GM19324 (cell line): Measurements from ENCODE around the gene PDE6C.

Source experiments
- ATAC-seq: cut with Tn5 transposase; IDR thresholded peaks from one replicate; pipeline ENCODE4 v1.9.1; 2021; ENCODE audit warnings: mild to moderate bottlenecking, moderate library complexity; ENCODE audit not compliant: unreplicated experiment, low FRiP score

Gene PDE6C

GRCh38 chr10:93612311-93612710 lies at the start of gene PDE6C:
Gene PDE6C (plus strand): TSS chr10:93612537. CDS start chr10:93612726, 189 bp downstream.
- ATAC-seq = no peak

- ATAC-seq = no peak
Observed at GRCh38 chr10:93565446-93565845, 46.9 kb upstream of the PDE6C start.

- ATAC-seq = no peak
Observed at GRCh38 chr10:93566435-93567276, 45.7 kb upstream of the PDE6C start, which contains the start of gene FFAR4. Gene FFAR4 (plus strand): TSS chr10:93566665. CDS start chr10:93566721, 56 bp downstream.

- ATAC-seq = no peak
Observed at GRCh38 chr10:93567277-93568104, 44.8 kb upstream of the PDE6C start.

GRCh38 chr10:93568105-93568390 lies 44.3 kb upstream of the PDE6C start:
- ATAC-seq = no peak

GRCh38 chr10:93570383-93570782 lies 42.0 kb upstream of the PDE6C start:
- ATAC-seq = no peak

GRCh38 chr10:93572606-93573005 lies 39.7 kb upstream of the PDE6C start:
- ATAC-seq = no peak

GRCh38 chr10:93573051-93573909 lies 39.1 kb upstream of the PDE6C start:
- ATAC-seq = no peak

- no peak for ATAC-seq
Observed at GRCh38 chr10:93573924-93574323, 38.4 kb upstream of the PDE6C start.

- no peak for ATAC-seq
Observed at GRCh38 chr10:93576888-93577287, 35.4 kb upstream of the PDE6C start.

GRCh38 chr10:93577565-93577964 lies 34.8 kb upstream of the PDE6C start:
- no peak for ATAC-seq

GRCh38 chr10:93579089-93579488 lies 33.2 kb upstream of the PDE6C start:
- no peak for ATAC-seq

GRCh38 chr10:93579985-93580711 lies 32.2 kb upstream of the PDE6C start:
- no peak for ATAC-seq

- ATAC-seq = no peak
Observed at GRCh38 chr10:93580828-93581227, 31.5 kb upstream of the PDE6C start.

GRCh38 chr10:93584445-93584844 lies 27.9 kb upstream of the PDE6C start:
- no peak for ATAC-seq

- no peak for ATAC-seq
Observed at GRCh38 chr10:93589648-93590562, 22.4 kb upstream of the PDE6C start.

GRCh38 chr10:93590638-93591037 lies 21.7 kb upstream of the PDE6C start:
- no peak for ATAC-seq

GRCh38 chr10:93591065-93591808 lies 21.1 kb upstream of the PDE6C start:
- no peak for ATAC-seq
